GM19023 (cell line): ENCODE results near the gene TAS1R2.
"Not testable (repeated sequence)": the region's sequence is repeated elsewhere in the genome, so short reads cannot be mapped to it uniquely, and the experiment has no call there.

Experiments
- ATAC-seq: cut with Tn5 transposase; IDR thresholded peaks from one replicate; pipeline ENCODE4 v1.9.1; 2021; ENCODE audit warnings: mild to moderate bottlenecking, moderate library complexity; ENCODE audit not compliant: unreplicated experiment

TAS1R2 gene

GRCh38 chr1:18859560-18859959 lies at the start of gene TAS1R2:
TSS of gene TAS1R2 (minus strand) at chr1:18859660. CDS start at chr1:18859660, 0 bp downstream.
- ATAC-seq: no peak

GRCh38 chr1:18907917-18908845 lies 48.7 kb upstream of the TAS1R2 start:
- no peak for ATAC-seq

GRCh38 chr1:18907021-18907916 lies 47.8 kb upstream of the TAS1R2 start:
- no peak for ATAC-seq

- no peak for ATAC-seq
Observed at GRCh38 chr1:18903291-18903756, 43.9 kb upstream of the TAS1R2 start.

- ATAC-seq: peak; percentile 96
Observed at GRCh38 chr1:18902523-18903290, 43.2 kb upstream of the TAS1R2 start, which contains the start of gene ALDH4A1. TSS of gene ALDH4A1 (minus strand) at chr1:18902555. CDS start at chr1:18902523, 32 bp downstream.

- no peak for ATAC-seq
Observed at GRCh38 chr1:18901952-18902522, 42.6 kb upstream of the TAS1R2 start.

- no peak for ATAC-seq
Observed at GRCh38 chr1:18901147-18901951, 41.9 kb upstream of the TAS1R2 start.

GRCh38 chr1:18900303-18900841 lies 40.9 kb upstream of the TAS1R2 start:
- no peak for ATAC-seq

GRCh38 chr1:18899363-18900049 lies 40.0 kb upstream of the TAS1R2 start:
- no peak for ATAC-seq

- ATAC-seq: no peak
Observed at GRCh38 chr1:18898567-18898966, 39.1 kb upstream of the TAS1R2 start.

- no peak for ATAC-seq
Observed at GRCh38 chr1:18895317-18895716, 35.9 kb upstream of the TAS1R2 start.

GRCh38 chr1:18893120-18893519 lies 33.7 kb upstream of the TAS1R2 start:
- ATAC-seq: no peak

GRCh38 chr1:18891858-18892257 lies 32.4 kb upstream of the TAS1R2 start:
- ATAC-seq: not testable (repeated sequence)

GRCh38 chr1:18891426-18891780 lies 31.9 kb upstream of the TAS1R2 start:
- ATAC-seq: no peak

GRCh38 chr1:18890706-18891425 lies 31.4 kb upstream of the TAS1R2 start:
- ATAC-seq: no peak

GRCh38 chr1:18886003-18886335 lies 26.5 kb upstream of the TAS1R2 start:
- ATAC-seq: no peak

- ATAC-seq: no peak
Observed at GRCh38 chr1:18885311-18886002, 26.0 kb upstream of the TAS1R2 start.

GRCh38 chr1:18884727-18885126 lies 25.3 kb upstream of the TAS1R2 start:
- no peak for ATAC-seq
